HepG2 (cell line): ENCODE results near the gene PRKCZ. TPM values are rescaled to one million over a fixed set of nuclear protein-coding genes. Genes with fewer than 3 reads are reported as not detected.
A peak's percentile ranks its signal among the peaks of the same experiment; 100 is the strongest.

ENCODE experiments used
- FOXA3 ChIP-seq: IDR thresholded peaks from 2 replicates; pipeline ENCODE4 v1.6.1; 2016; ENCODE audit warnings: missing genetic modification reagents, missing compliant biosample characterization
- GFI1 ChIP-seq: sonication (generic); formaldehyde crosslinking; IDR thresholded peaks from 2 replicates; pipeline ENCODE4 v1.5.0; 2020; ENCODE audit warnings: missing genetic modification reagents, mild to moderate bottlenecking, borderline replicate concordance
- HOXA3 ChIP-seq: sonication (generic); formaldehyde crosslinking; IDR thresholded peaks from 2 replicates; pipeline ENCODE4 v1.5.0; 2020; ENCODE audit warnings: missing genetic modification reagents
- IKZF5 ChIP-seq: IDR thresholded peaks from 2 replicates; pipeline ENCODE4 v1.6.1; 2018; ENCODE audit warnings: missing genetic modification reagents, mild to moderate bottlenecking, missing compliant biosample characterization
- KDM1A ChIP-seq: IDR thresholded peaks from 2 replicates; pipeline ENCODE4 v1.6.1; 2016; ENCODE audit warnings: missing compliant biosample characterization
- KDM4B ChIP-seq: sonication (generic); formaldehyde crosslinking; IDR thresholded peaks from 2 replicates; pipeline ENCODE4 v1.4.0; 2020; ENCODE audit warnings: missing genetic modification reagents
- KLF15 ChIP-seq: sonication (generic); formaldehyde crosslinking; IDR thresholded peaks from 2 replicates; pipeline ENCODE4 v1.8.1; 2023; ENCODE audit warnings: borderline replicate concordance, mild to moderate bottlenecking, inconsistent platforms, missing genetic modification reagents, mixed read lengths
- LCORL ChIP-seq, 2 experiments: fragments of 450-650 bp in 1 of 2; sonication (generic) in 1 of 2; formaldehyde crosslinking in 1 of 2; IDR thresholded peaks; 2 replicates each; pipeline versions ENCODE4 v1.5.0 to v1.6.1; 2017 to 2020; ENCODE audit warnings: antibody characterized with exemption in 1 of 2, missing genetic modification reagents in 1 of 2
- MATR3 ChIP-seq: sonication (generic); formaldehyde crosslinking; IDR thresholded peaks from 2 replicates; pipeline ENCODE4 v1.4.0; 2020; ENCODE audit warnings: missing genetic modification reagents
- NFKB2 ChIP-seq: sonication (generic); formaldehyde crosslinking; IDR thresholded peaks from 2 replicates; pipeline ENCODE4 v1.4.0; 2020; ENCODE audit warnings: missing genetic modification reagents, borderline replicate concordance
- SIN3B ChIP-seq: fragments of 150-350 bp; IDR thresholded peaks from 2 replicates; pipeline ENCODE4 v1.6.1; 2014; ENCODE audit warnings: low read length
- SNAPC5 ChIP-seq: sonication (generic); formaldehyde crosslinking; IDR thresholded peaks from 2 replicates; pipeline ENCODE4 v1.8.1; 2023; ENCODE audit warnings: mild to moderate bottlenecking, missing genetic modification reagents, borderline replicate concordance
- TEAD3 ChIP-seq: optimal IDR thresholded peaks from 2 replicates; pipeline ENCODE3; 2016; ENCODE audit warnings: borderline replicate concordance
- TGIF2 ChIP-seq: IDR thresholded peaks from 2 replicates; pipeline ENCODE4 v1.6.1; 2016; ENCODE audit warnings: control low read depth, missing compliant biosample characterization
- ZBTB10 ChIP-seq: sonication (generic); formaldehyde crosslinking; IDR thresholded peaks from 2 replicates; pipeline ENCODE4 v1.4.0; 2020; ENCODE audit warnings: missing genetic modification reagents, borderline replicate concordance
- ZBTB26 ChIP-seq: IDR thresholded peaks from 2 replicates; pipeline ENCODE4 v1.6.1; 2016; ENCODE audit warnings: missing compliant biosample characterization, missing genetic modification reagents, borderline replicate concordance
- ZFP36 ChIP-seq: fragments of 150-350 bp; IDR thresholded peaks from 2 replicates; pipeline ENCODE4 v1.6.1; 2018; ENCODE audit warnings: borderline replicate concordance, low read length, low read depth; ENCODE audit not compliant: partially characterized antibody
- ZFP91 ChIP-seq: sonication (generic); formaldehyde crosslinking; IDR thresholded peaks from 2 replicates; pipeline ENCODE4 v1.9.0; 2022; ENCODE audit warnings: missing genetic modification reagents, mild to moderate bottlenecking, borderline replicate concordance
- ZMAT3 ChIP-seq: sonication (generic); formaldehyde crosslinking; conservative IDR thresholded peaks from 2 replicates; pipeline ENCODE4 v1.7.0; 2021; ENCODE audit warnings: missing genetic modification reagents
- ZNF276 ChIP-seq: sonication (generic); formaldehyde crosslinking; IDR thresholded peaks from 2 replicates; pipeline ENCODE4 v1.4.0; 2020; ENCODE audit warnings: mild to moderate bottlenecking, low read depth, missing genetic modification reagents
- ZNF564 ChIP-seq: sonication (generic); formaldehyde crosslinking; IDR thresholded peaks from 2 replicates; pipeline ENCODE4 v1.8.1; 2023; ENCODE audit warnings: mild to moderate bottlenecking, missing genetic modification reagents
- polyA plus RNA-seq, 8 experiments: library from polyadenylated mRNA; depleted of rRNA in 3 of 8; stranded (reverse) in 7 of 8; unstranded in 1 of 8; fragments of >200 nt; fragmentation: Illumina TruSeq in 4 of 8; extraction: Trizol in 4 of 8; gene quantifications; 2 replicates each; pipeline versions ENCODE4 v1.2.1 to v1.2.3, GENCODE V29; 2011 to 2016; ENCODE audit warnings: low read depth in 4 of 8, missing spikeins in 1 of 8, mixed read lengths in 1 of 8; ENCODE audit not compliant: insufficient read depth in 1 of 8
- total RNA-seq, 5 experiments: library from RNA; depleted of rRNA; stranded (reverse); fragments of >200 nt; fragmentation: Illumina TruSeq; extraction: Trizol; gene quantifications; 2 replicates each; pipeline ENCODE4 v1.2.3, GENCODE V29; 2016; ENCODE audit warnings: low read depth in 1 of 5

PRKCZ gene
- total and polyA plus RNA-seq, 2 of the 13 experiments (the other 11 are each of a cell fraction or from before 2014, with no cell fraction given): 34.7 to 85.2 TPM

GRCh38 chr1:2193514-2194281 is 143.5 kb downstream of the PRKCZ start (continued):
- TF ChIP-seq ZBTB10 (CRISPR knock-in tag) (no peak), GFI1 (CRISPR knock-in tag) (no peak), ZBTB26 (CRISPR knock-in tag) (no peak), ZFP91 (no peak; the same call in 1 of the 2 replicates), NFKB2 (CRISPR knock-in tag) (no peak), TEAD3 (CRISPR knock-in tag) (no peak), KDM4B (no peak), MATR3 (CRISPR knock-in tag) (no peak), SNAPC5 (CRISPR knock-in tag) (no peak), KLF15 (CRISPR knock-in tag) (no peak), TGIF2 (CRISPR knock-in tag) (0 out of 2 replicates have a peak, but pooled peaks have one; percentile 5), ZMAT3 (CRISPR knock-in tag) (no peak; the same call in 1 of the 2 replicates), ZNF276 (CRISPR knock-in tag) (no peak), ZNF564 (no peak), FOXA3 (CRISPR knock-in tag) (no peak), HOXA3 (CRISPR knock-in tag) (0 out of 2 replicates have a peak, but pooled peaks have one; percentile 6), KDM1A (no peak), IKZF5 (CRISPR knock-in tag) (no peak), LCORL (IDR thresholded peaks at IDR 0.05) (no peak), LCORL (CRISPR knock-in tag; IDR thresholded peaks at IDR 0.05) (no peak), ZFP36 (no peak), SIN3B (no peak)
